Kidney (tissue), 14 donors: ENCODE results near the gene MIXL1. TPM values are rescaled to one million over a fixed set of nuclear protein-coding genes. Genes with fewer than 3 reads are reported as not detected.
"Not testable (repeated sequence)": the region's sequence is repeated elsewhere in the genome, so short reads cannot be mapped to it uniquely, and the experiment has no call there.

Experiments
- DNase-seq, 5 donors: peaks; one replicate each; pipeline ENCODE4 v3.0.0-alpha.2; 2013 to 2020
- FAIRE-seq: peaks from 2 replicates; lab custom pipeline; 2012; peaks lifted over from hg19 to GRCh38; lab: Jason Lieb, UNC
- H3K27ac ChIP-seq, 2 donors: one replicate each; pipeline ENCODE4 v1.7.0; 2013; ENCODE audit warnings: low read depth in 2 of 2, low read length in 2 of 2, inconsistent platforms in 1 of 2
- H3K27me3 ChIP-seq: one replicate; pipeline ENCODE4 v1.7.1; 2013; ENCODE audit warnings: low read length, inconsistent platforms; ENCODE audit not compliant: control insufficient read depth, insufficient read depth
- H3K36me3 ChIP-seq, 3 donors: one replicate each; pipeline versions ENCODE4 v1.7.0 to v1.7.1; 2013; ENCODE audit warnings: low read length in 3 of 3, control low read depth in 1 of 3, inconsistent platforms in 1 of 3; ENCODE audit not compliant: insufficient read depth in 3 of 3, control insufficient read depth in 2 of 3
- H3K4me1 ChIP-seq, 3 donors: one replicate each; pipeline versions ENCODE4 v1.7.0 to v1.7.1; 2013; ENCODE audit warnings: low read length in 3 of 3, inconsistent platforms in 1 of 3, low read depth in 1 of 3; ENCODE audit not compliant: control insufficient read depth in 2 of 3, insufficient read depth in 2 of 3
- H3K4me3 ChIP-seq, 3 donors: one replicate each; pipeline versions ENCODE4 v1.7.0 to v1.8.1; 2013; ENCODE audit warnings: low read length in 3 of 3, control low read depth in 1 of 3, inconsistent platforms in 1 of 3
- H3K9ac ChIP-seq, 3 donors: one replicate each; pipeline versions ENCODE4 v1.7.0 to v1.7.1; 2013; ENCODE audit warnings: low read length in 3 of 3, control low read depth in 1 of 3, inconsistent platforms in 1 of 3
- H3K9me3 ChIP-seq, 3 donors: one replicate each; pipeline versions ENCODE4 v1.7.0 to v1.7.1; 2013; ENCODE audit warnings: low read length in 3 of 3, control low read depth in 1 of 3, inconsistent platforms in 1 of 3; ENCODE audit not compliant: control insufficient read depth in 2 of 3, insufficient read depth in 1 of 3
- intact Hi-C: fragments of 100-400 bp; cut with DNase I; formaldehyde crosslinking; loops from one replicate; pipeline ENCODE4 v1.11.1; 2022
- polyA plus RNA-seq: library from polyadenylated mRNA; stranded (reverse); fragments of 350-450 nt; fragmentation: Illumina TruSeq; extraction: RNeasy Lipid Tissue Mini Kit (QIAGEN cat#74804); gene quantifications from one replicate; pipeline ENCODE4 v1.2.3, GENCODE V29; 2014; ENCODE audit warnings: low read depth, low replicate concordance; ENCODE audit not compliant: insufficient read depth
- total RNA-seq: library from RNA; stranded (reverse); fragmentation: NEBNext Ultra II Directional; extraction: Animal tissue kit (Norgen Biotek cat#: 25700); gene quantifications from one replicate; pipeline ENCODE4 v1.2.1, GENCODE V29; 2021
- TF ChIP-seq, protein P1 (sequence below): IDR thresholded peaks from 3 replicates; pipeline ENCODE4 v1.5.1; 2012; ENCODE audit warnings: mild to moderate bottlenecking, moderate library complexity, borderline replicate concordance; ENCODE audit not compliant: insufficient read depth; ENCODE audit errors: extremely low read depth
- donor health status: control.
- donor health status: control.
- donor health status: control.
- donor health status: control.
- donor health status: control.
- donor health status: DM: yes; HTN: yes; CAD: no.
- donor health status: Normal renal cell carcinoma (clear cell type).

MIXL1 gene
- total and polyA plus RNA-seq, 2 donors from 2014 or later: 0.16 to 0.56 TPM

DNA sequence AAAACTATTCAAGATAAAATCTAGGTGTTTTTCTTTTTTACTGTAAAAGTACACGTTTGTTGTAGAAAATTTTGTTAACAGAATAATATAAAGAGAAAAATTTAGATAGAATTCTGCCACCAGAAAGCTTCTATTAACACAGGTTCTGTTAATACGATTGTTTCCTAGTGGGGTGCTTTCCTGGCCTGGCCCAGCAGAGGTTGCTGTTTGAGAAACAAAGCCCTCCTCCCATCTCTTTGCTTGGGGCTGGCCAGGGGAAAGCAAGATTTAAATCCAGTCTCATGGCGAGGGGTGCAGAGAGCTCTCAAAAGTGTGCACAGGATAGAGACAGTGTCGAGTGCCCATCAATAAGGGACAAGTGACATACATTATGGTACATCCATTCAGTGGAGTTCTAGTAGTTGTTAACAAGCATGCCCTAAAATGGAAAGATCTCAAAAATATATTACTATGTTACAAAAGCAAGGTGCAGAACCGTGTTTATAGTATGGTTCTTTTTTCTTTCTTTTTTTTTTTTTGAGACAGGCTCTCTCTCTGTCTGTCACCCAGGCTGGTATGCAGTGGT is 22.4 kb upstream of the MIXL1 start:
- H3K27me3 ChIP-seq: no peaks in the 10 kb centered on the region
- H3K27ac ChIP-seq: no peak overlapping the region
- no peak overlapping the region for H3K4me3 ChIP-seq
- H3K36me3 ChIP-seq: no peaks in the 10 kb centered on the region
- TF ChIP-seq, protein P1, sequence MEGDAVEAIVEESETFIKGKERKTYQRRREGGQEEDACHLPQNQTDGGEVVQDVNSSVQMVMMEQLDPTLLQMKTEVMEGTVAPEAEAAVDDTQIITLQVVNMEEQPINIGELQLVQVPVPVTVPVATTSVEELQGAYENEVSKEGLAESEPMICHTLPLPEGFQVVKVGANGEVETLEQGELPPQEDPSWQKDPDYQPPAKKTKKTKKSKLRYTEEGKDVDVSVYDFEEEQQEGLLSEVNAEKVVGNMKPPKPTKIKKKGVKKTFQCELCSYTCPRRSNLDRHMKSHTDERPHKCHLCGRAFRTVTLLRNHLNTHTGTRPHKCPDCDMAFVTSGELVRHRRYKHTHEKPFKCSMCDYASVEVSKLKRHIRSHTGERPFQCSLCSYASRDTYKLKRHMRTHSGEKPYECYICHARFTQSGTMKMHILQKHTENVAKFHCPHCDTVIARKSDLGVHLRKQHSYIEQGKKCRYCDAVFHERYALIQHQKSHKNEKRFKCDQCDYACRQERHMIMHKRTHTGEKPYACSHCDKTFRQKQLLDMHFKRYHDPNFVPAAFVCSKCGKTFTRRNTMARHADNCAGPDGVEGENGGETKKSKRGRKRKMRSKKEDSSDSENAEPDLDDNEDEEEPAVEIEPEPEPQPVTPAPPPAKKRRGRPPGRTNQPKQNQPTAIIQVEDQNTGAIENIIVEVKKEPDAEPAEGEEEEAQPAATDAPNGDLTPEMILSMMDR: no peak
- H3K9me3 ChIP-seq: no peaks in the 10 kb centered on the region
- DNase-seq (no peak), FAIRE-seq (no peak)
- no peak overlapping the region for H3K9ac ChIP-seq
- intact Hi-C loops: no loop called here
- no peaks in the 10 kb centered on the region for H3K4me1 ChIP-seq

DNA sequence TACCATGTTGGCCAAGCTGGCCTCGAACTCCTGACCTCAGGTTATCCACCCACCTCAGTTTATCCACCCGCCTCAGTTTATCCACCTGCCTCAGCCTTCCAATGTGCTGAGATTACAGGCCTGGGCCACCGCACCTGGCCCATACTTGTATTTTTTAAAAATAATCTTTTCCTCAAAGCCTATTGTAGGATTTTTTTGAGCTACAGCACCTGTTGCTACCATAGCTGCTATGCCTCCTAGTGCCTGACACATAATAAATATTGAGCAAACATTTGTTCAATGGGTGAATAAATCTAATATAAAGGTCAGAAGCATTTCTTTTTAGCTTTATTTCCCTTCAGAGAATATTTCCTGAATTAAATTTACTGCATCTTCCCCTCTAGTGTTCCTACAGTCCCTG is 21.2 kb upstream of the MIXL1 start:
- no peaks in the 10 kb centered on the region for H3K36me3 ChIP-seq
- no peak for DNase-seq
- no peak overlapping the region for H3K27ac ChIP-seq
- intact Hi-C loops: no loop called here
- TF ChIP-seq, protein P1: no peak
- no peaks in the 10 kb centered on the region for H3K9me3 ChIP-seq
- no peaks in the 10 kb centered on the region for H3K27me3 ChIP-seq
- no peak overlapping the region for H3K4me3 ChIP-seq
- H3K9ac ChIP-seq: no peak overlapping the region
- FAIRE-seq: no peak
- H3K4me1 ChIP-seq: no peaks in the 10 kb centered on the region

DNA sequence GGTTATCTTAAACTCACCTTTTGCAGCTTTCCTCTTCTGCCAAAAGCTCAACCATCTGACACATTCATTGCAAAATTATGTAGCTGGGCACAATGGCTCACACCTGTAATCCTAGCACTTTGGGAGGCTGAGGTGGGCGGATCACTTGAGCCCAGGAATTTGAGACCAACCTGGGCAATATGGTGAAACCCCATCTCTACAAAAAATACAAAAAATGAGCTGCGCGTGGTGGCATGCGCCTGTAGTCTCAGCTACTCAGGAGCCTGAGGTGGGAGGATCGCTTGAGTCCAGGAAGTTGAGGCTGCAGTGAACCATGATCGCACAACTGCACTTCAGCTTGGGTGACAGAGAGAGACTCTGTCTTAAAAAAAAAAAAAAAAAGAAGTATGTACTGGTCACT is 20.8 kb upstream of the MIXL1 start:
- H3K9ac ChIP-seq, H3K9me3 ChIP-seq, H3K36me3 ChIP-seq, DNase-seq, H3K27me3 ChIP-seq, H3K4me1 ChIP-seq, H3K27ac ChIP-seq, H3K4me3 ChIP-seq, intact Hi-C loops, FAIRE-seq: not testable (repeated sequence)

DNA sequence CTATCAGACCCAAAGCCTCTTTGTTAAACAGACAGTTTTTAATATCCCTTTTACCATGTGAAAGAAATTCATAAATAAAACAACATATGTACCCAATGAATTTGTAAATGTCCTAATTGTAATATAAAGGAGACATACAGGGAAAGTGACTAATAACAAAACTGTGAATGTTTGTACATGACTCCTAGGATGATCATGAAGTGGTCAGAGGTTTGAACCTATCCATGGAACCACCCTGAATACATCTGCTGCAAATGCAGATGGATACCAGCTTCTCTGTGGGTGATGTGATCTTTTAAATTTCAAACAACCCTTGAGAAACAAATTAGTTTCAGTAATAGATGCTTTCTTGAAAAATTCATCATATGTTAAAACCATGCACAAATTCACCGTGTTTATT is 20.2 kb upstream of the MIXL1 start:
- no peak for DNase-seq
- Histone ChIP-seq H3K9me3 (no peaks in the 10 kb centered on the region), H3K27me3 (no peaks in the 10 kb centered on the region), H3K9ac (no peak overlapping the region), H3K36me3 (no peaks in the 10 kb centered on the region), H3K4me3 (no peak overlapping the region), H3K4me1 (no peaks in the 10 kb centered on the region), H3K27ac (no peak overlapping the region)
- intact Hi-C loops: no loop called here
- FAIRE-seq: no peak
- TF ChIP-seq, protein P1: no peak
